OCI-LY3 (cell line): Measurements from ENCODE around the gene LIMA1.

Experiments
- EZH2phosphoT487 ChIP-seq: fragments of 200-600 bp; shearing (Covaris generic); IDR thresholded peaks from 2 replicates; pipeline ENCODE4 v1.6.1; 2018; ENCODE audit warnings: antibody characterized with exemption, mixed run types, low read depth
- TF ChIP-seq, protein P1 (sequence below): fragments of 200-600, 300-600 bp; sonication (generic); IDR thresholded peaks from 2 replicates; pipeline ENCODE4 v1.5.1; 2014; ENCODE audit warnings: antibody characterized with exemption, low read length, low read depth

GRCh38 chr12:50302686-50303085 is 19.4 kb upstream of the LIMA1 start:
- TF ChIP-seq, protein P1, sequence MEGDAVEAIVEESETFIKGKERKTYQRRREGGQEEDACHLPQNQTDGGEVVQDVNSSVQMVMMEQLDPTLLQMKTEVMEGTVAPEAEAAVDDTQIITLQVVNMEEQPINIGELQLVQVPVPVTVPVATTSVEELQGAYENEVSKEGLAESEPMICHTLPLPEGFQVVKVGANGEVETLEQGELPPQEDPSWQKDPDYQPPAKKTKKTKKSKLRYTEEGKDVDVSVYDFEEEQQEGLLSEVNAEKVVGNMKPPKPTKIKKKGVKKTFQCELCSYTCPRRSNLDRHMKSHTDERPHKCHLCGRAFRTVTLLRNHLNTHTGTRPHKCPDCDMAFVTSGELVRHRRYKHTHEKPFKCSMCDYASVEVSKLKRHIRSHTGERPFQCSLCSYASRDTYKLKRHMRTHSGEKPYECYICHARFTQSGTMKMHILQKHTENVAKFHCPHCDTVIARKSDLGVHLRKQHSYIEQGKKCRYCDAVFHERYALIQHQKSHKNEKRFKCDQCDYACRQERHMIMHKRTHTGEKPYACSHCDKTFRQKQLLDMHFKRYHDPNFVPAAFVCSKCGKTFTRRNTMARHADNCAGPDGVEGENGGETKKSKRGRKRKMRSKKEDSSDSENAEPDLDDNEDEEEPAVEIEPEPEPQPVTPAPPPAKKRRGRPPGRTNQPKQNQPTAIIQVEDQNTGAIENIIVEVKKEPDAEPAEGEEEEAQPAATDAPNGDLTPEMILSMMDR, result no peak
- TF ChIP-seq EZH2phosphoT487, result no peak
